Stimulated activated CD4-positive, alpha-beta T cell treated with anti-CD3 and anti-CD28 coated beads, Interleukin-2, amount 100 ng/mL, for 48 hours (primary cell): ENCODE data around the gene SMIM1.
"Not testable (repeated sequence)": the region's sequence is repeated elsewhere in the genome, so short reads cannot be mapped to it uniquely, and the experiment has no call there.

ENCODE experiments used
- DNase-seq, 2 donors: peaks; one replicate each; pipeline ENCODE4 v3.0.0-alpha.2; 2020

SMIM1 gene

GRCh38 chr1:3796215-3797061, 23.9 kb downstream of the SMIM1 start, which contains the start of gene LRRC47:
Gene LRRC47 (minus strand): TSS chr1:3796498. CDS start chr1:3796476, 22 bp downstream.
- DNase-seq = peak; percentile 91 to 92

- DNase-seq = no peak
These were observed 27.6 kb downstream of the SMIM1 start for GRCh38 chr1:3799976-3800685.

GRCh38 chr1:3800795-3801194, 28.2 kb downstream of the SMIM1 start:
- not testable (repeated sequence) for DNase-seq

GRCh38 chr1:3803905-3804626, 31.5 kb downstream of the SMIM1 start:
- DNase-seq = no peak

- not testable (repeated sequence) for DNase-seq
These were observed 32.0 kb downstream of the SMIM1 start for GRCh38 chr1:3804627-3804944.

GRCh38 chr1:3805038-3805437, 32.5 kb downstream of the SMIM1 start:
- DNase-seq = no peak

- no peak for DNase-seq
These were observed 35.2 kb downstream of the SMIM1 start for GRCh38 chr1:3807769-3808168.

- no peak for DNase-seq
These were observed 37.1 kb downstream of the SMIM1 start for GRCh38 chr1:3809680-3810079.

- not testable (repeated sequence) for DNase-seq
These were observed 37.7 kb downstream of the SMIM1 start for GRCh38 chr1:3810149-3810761.

- no peak for DNase-seq
These were observed 39.0 kb downstream of the SMIM1 start for GRCh38 chr1:3811595-3811911.

GRCh38 chr1:3814065-3814464, 41.5 kb downstream of the SMIM1 start:
- DNase-seq = no peak

- DNase-seq = no peak
These were observed 42.4 kb downstream of the SMIM1 start for GRCh38 chr1:3814771-3815561.

GRCh38 chr1:3816331-3817137, 44.0 kb downstream of the SMIM1 start:
- no peak for DNase-seq

- DNase-seq = no peak
These were observed 44.7 kb downstream of the SMIM1 start for GRCh38 chr1:3817138-3817740.

GRCh38 chr1:3817821-3818597, 45.5 kb downstream of the SMIM1 start:
- no peak for DNase-seq

- DNase-seq = no peak
These were observed 47.2 kb downstream of the SMIM1 start for GRCh38 chr1:3819771-3820200.

GRCh38 chr1:3820316-3820715, 47.8 kb downstream of the SMIM1 start:
- no peak for DNase-seq

GRCh38 chr1:3821004-3821403, 48.5 kb downstream of the SMIM1 start:
- no peak for DNase-seq

- no peak for DNase-seq
These were observed 48.9 kb downstream of the SMIM1 start for GRCh38 chr1:3821447-3821846.

- no peak for DNase-seq
These were observed 49.4 kb downstream of the SMIM1 start for GRCh38 chr1:3821908-3822307.
